GM21515 (cell line): ENCODE data around the gene TNS3.

ENCODE experiments used
- ATAC-seq: cut with Tn5 transposase; IDR thresholded peaks from one replicate; pipeline ENCODE4 v1.9.1; 2021; ENCODE audit not compliant: unreplicated experiment

Gene TNS3

GRCh38 chr7:47393406-47393805, 188.5 kb downstream of the TNS3 start:
- no peak for ATAC-seq

GRCh38 chr7:47392241-47392759, 189.6 kb downstream of the TNS3 start:
- ATAC-seq = no peak

- no peak for ATAC-seq
Observed at GRCh38 chr7:47391726-47392125, 190.2 kb downstream of the TNS3 start.

- no peak for ATAC-seq
Observed at GRCh38 chr7:47390914-47391313, 191.0 kb downstream of the TNS3 start.

GRCh38 chr7:47389923-47390630, 191.8 kb downstream of the TNS3 start:
- ATAC-seq = no peak

- ATAC-seq = no peak
Observed at GRCh38 chr7:47389171-47389922, 192.6 kb downstream of the TNS3 start.

- no peak for ATAC-seq
Observed at GRCh38 chr7:47387506-47387905, 194.4 kb downstream of the TNS3 start.

- no peak for ATAC-seq
Observed at GRCh38 chr7:47386273-47386835, 195.6 kb downstream of the TNS3 start.

- no peak for ATAC-seq
Observed at GRCh38 chr7:47385536-47386125, 196.3 kb downstream of the TNS3 start.

- no peak for ATAC-seq
Observed at GRCh38 chr7:47384755-47385535, 197.0 kb downstream of the TNS3 start.

GRCh38 chr7:47383696-47384445, 198.0 kb downstream of the TNS3 start:
- ATAC-seq = no peak

- no peak for ATAC-seq
Observed at GRCh38 chr7:47383072-47383471, 198.8 kb downstream of the TNS3 start.

GRCh38 chr7:47382200-47382599, 199.7 kb downstream of the TNS3 start:
- ATAC-seq = no peak

GRCh38 chr7:47381134-47381495, 200.8 kb downstream of the TNS3 start:
- no peak for ATAC-seq

- ATAC-seq = no peak
Observed at GRCh38 chr7:47380325-47381133, 201.4 kb downstream of the TNS3 start.

- no peak for ATAC-seq
Observed at GRCh38 chr7:47379629-47380324, 202.1 kb downstream of the TNS3 start.

GRCh38 chr7:47378728-47379395, 203.0 kb downstream of the TNS3 start:
- ATAC-seq = no peak

- ATAC-seq = no peak
Observed at GRCh38 chr7:47377741-47378140, 204.2 kb downstream of the TNS3 start.
